PC-9 (cell line): ENCODE results near the gene CTNNA3. TPM values are rescaled to one million over a fixed set of nuclear protein-coding genes. Genes with fewer than 3 reads are reported as not detected.

ENCODE experiments used
- BruUV-seq: library from RNA; stranded (reverse); fragments of 400-500 nt; replicated peaks from 2 replicates; lab custom pipeline; 2021; lab: Mats Ljungman, UMichigan
- CTCF ChIA-PET: fragments of 300-600 bp; sonication (Branson Sonifier 250); formaldehyde crosslinking; loops from one replicate; lab custom pipeline; 2022; ENCODE audit warnings: antibody characterized with exemption; lab: Charles Lee
- POLR2A ChIA-PET: fragments of 300-600 bp; sonication (Branson Sonifier 250); formaldehyde crosslinking; loops from one replicate; lab custom pipeline; 2022; ENCODE audit warnings: antibody characterized with exemption; ENCODE audit not compliant: unreplicated experiment; lab: Charles Lee
- DNase-seq, 2 experiments: peaks; one replicate each; pipeline versions ENCODE4 v3.0.0 to v3.0.0-alpha.2; 2015 to 2022; ENCODE audit warnings: mixed read lengths in 1 of 2
- H2AFZ ChIP-seq: fragments of 200-600 bp; sonication (generic); 2 replicates; pipeline ENCODE4 v1.8.1; 2017; ENCODE audit warnings: antibody characterized with exemption
- H3F3A ChIP-seq: fragments of 200-600 bp; sonication (generic); 2 replicates; pipeline ENCODE4 v1.8.1; 2017; ENCODE audit warnings: antibody characterized with exemption, mild to moderate bottlenecking, low read depth; ENCODE audit not compliant: insufficient read depth
- H3K27ac ChIP-seq: fragments of 200-600 bp; sonication (generic); 2 replicates; pipeline ENCODE4 v1.6.1; 2016; ENCODE audit warnings: mixed run types
- H3K27me3 ChIP-seq: fragments of 200-600 bp; sonication (generic); 2 replicates; pipeline ENCODE4 v1.6.1; 2016; ENCODE audit warnings: low read depth, mixed run types; ENCODE audit not compliant: insufficient read depth
- H3K36me3 ChIP-seq: fragments of 200-600 bp; sonication (generic); 2 replicates; pipeline ENCODE4 v1.6.1; 2016; ENCODE audit warnings: low read depth, mixed run types
- H3K4me1 ChIP-seq: fragments of 200-600 bp; sonication (generic); replicated peaks from 2 replicates; pipeline ENCODE4 v1.6.1; 2016; ENCODE audit warnings: mixed run types; ENCODE audit not compliant: insufficient read depth
- H3K4me2 ChIP-seq: fragments of 200-600 bp; sonication (generic); 2 replicates; pipeline ENCODE4 v1.6.1; 2017; ENCODE audit warnings: mixed run types
- H3K4me3 ChIP-seq: fragments of 200-600 bp; sonication (generic); 2 replicates; pipeline ENCODE4 v1.6.1; 2016; ENCODE audit warnings: mixed run types
- H3K79me2 ChIP-seq: fragments of 200-600 bp; sonication (generic); 2 replicates; pipeline ENCODE4 v1.6.1; 2017; ENCODE audit warnings: low read depth, mixed run types
- H3K9me2 ChIP-seq: fragments of 200-600 bp; sonication (generic); 2 replicates; pipeline ENCODE4 v1.8.1; 2017; ENCODE audit warnings: mild to moderate bottlenecking; ENCODE audit not compliant: insufficient read depth
- H3K9me3 ChIP-seq: fragments of 200-600 bp; sonication (generic); 2 replicates; pipeline ENCODE4 v1.8.1; 2016; ENCODE audit warnings: low read depth; ENCODE audit not compliant: insufficient read depth
- H4K20me1 ChIP-seq: fragments of 200-600 bp; sonication (generic); 2 replicates; pipeline ENCODE4 v1.8.1; 2017; ENCODE audit not compliant: insufficient read depth
- EZH2 ChIP-seq: fragments of 200-600 bp; sonication (generic); IDR thresholded peaks from 2 replicates; pipeline ENCODE4 v1.8.0; 2017; ENCODE audit warnings: antibody characterized with exemption, low read depth
- intact Hi-C: fragments of 100-400 bp; cut with micrococcal nuclease; formaldehyde crosslinking; loops from one replicate; pipeline ENCODE4 v1.10.0; 2022; ENCODE audit not compliant: unreplicated experiment
- total RNA-seq: library from RNA; stranded (reverse); gene quantifications from 2 replicates; pipeline ENCODE4 v1.2.3, GENCODE V29; 2021
- TF ChIP-seq, protein P1 (sequence below): fragments of 200-600 bp; sonication (generic); conservative IDR thresholded peaks from 2 replicates; pipeline ENCODE4 v1.6.1; 2017; ENCODE audit warnings: mixed run types, antibody characterized with exemption, mild to moderate bottlenecking, moderate library complexity

The CTNNA3 gene
- total RNA-seq, 1 experiment from 2014 or later: not detected

DNA sequence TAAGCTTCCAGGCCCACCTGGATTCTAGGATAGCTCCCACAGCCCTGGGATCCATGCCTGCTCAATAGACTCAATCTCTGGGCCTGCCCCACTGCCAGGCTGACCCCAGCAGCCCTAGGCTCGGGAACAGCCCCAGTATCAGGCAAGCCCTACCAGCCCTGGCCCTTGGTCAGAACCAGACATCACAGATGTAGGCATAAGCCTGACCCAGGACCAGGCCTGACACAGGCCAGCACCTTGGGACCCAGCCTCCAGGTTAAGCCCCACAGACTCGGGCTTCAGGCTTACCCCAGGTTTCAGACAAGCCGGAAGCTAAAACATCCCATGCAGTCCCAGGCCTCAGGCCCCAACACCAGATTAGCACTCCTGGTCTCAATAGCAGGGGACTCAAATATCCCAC lies 1046.4 kb downstream of the CTNNA3 start:
- no peak for DNase-seq
- Histone ChIP-seq H3K9me3 (no peaks in the 10 kb centered on the region; the same call in 1 of the 2 replicates), H3K4me1 (no peaks in the 10 kb centered on the region), H3K79me2 (no peaks in the 10 kb centered on the region), H3K9me2 (no peaks in the 10 kb centered on the region), H3K36me3 (no peaks in the 10 kb centered on the region), H2AFZ (no peak overlapping the region), H3K27me3 (no peaks in the 10 kb centered on the region), H4K20me1 (no peaks in the 10 kb centered on the region), H3K4me3 (no peak overlapping the region), H3F3A (no peaks in the 10 kb centered on the region), H3K27ac (no peak overlapping the region), H3K4me2 (no peak overlapping the region)
- TF ChIP-seq, protein P1, sequence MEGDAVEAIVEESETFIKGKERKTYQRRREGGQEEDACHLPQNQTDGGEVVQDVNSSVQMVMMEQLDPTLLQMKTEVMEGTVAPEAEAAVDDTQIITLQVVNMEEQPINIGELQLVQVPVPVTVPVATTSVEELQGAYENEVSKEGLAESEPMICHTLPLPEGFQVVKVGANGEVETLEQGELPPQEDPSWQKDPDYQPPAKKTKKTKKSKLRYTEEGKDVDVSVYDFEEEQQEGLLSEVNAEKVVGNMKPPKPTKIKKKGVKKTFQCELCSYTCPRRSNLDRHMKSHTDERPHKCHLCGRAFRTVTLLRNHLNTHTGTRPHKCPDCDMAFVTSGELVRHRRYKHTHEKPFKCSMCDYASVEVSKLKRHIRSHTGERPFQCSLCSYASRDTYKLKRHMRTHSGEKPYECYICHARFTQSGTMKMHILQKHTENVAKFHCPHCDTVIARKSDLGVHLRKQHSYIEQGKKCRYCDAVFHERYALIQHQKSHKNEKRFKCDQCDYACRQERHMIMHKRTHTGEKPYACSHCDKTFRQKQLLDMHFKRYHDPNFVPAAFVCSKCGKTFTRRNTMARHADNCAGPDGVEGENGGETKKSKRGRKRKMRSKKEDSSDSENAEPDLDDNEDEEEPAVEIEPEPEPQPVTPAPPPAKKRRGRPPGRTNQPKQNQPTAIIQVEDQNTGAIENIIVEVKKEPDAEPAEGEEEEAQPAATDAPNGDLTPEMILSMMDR: no peak
- no peak for TF ChIP-seq EZH2
- intact Hi-C loops: no loop called here
- ChIA-PET CTCF (no interaction called here), POLR2A (no interaction called here)
- BruUV-seq: no TSS peak

GRCh38 chr10:66642217-66642616 lies 1053.8 kb downstream of the CTNNA3 start:
- TF ChIP-seq EZH2: no peak
- TF ChIP-seq, protein P1: no peak
- Histone ChIP-seq H2AFZ (no peak overlapping the region), H3K27me3 (no peaks in the 10 kb centered on the region), H4K20me1 (no peaks in the 10 kb centered on the region), H3K4me2 (no peak overlapping the region), H3K79me2 (no peaks in the 10 kb centered on the region), H3K4me3 (no peak overlapping the region), H3K36me3 (no peaks in the 10 kb centered on the region), H3F3A (no peaks in the 10 kb centered on the region), H3K27ac (no peak overlapping the region), H3K9me3 (no peaks in the 10 kb centered on the region), H3K9me2 (no peaks in the 10 kb centered on the region), H3K4me1 (no peaks in the 10 kb centered on the region)
- ChIA-PET CTCF (no interaction called here), POLR2A (no interaction called here)
- no peak for DNase-seq
- BruUV-seq: no TSS peak
- intact Hi-C loops: no loop called here

DNA sequence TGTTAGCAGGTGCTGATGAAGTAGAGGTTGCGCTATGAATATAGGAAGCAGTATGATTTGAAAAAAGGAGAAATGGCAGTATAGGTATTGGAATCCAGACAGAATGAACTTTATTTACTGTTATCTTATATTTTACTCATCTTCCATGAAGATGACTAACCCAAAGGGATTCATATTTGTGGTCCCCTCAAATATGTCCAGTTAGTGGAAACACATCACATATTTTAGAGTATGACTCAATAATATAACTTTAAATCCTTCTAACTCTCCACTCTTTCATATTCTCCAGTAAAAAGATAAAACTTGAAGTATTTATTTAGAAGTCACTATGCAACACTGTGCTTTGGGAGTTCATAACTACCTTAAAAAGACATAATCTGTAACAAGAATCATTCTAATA lies 1056.6 kb downstream of the CTNNA3 start:
- Histone ChIP-seq H3K9me3 (no peaks in the 10 kb centered on the region), H3K4me2 (no peak overlapping the region), H3K4me3 (no peak overlapping the region), H3K79me2 (no peaks in the 10 kb centered on the region), H3K27ac (no peak overlapping the region), H3K4me1 (no peaks in the 10 kb centered on the region), H3F3A (no peaks in the 10 kb centered on the region), H3K9me2 (no peaks in the 10 kb centered on the region), H3K27me3 (no peaks in the 10 kb centered on the region), H2AFZ (no peak overlapping the region), H3K36me3 (no peaks in the 10 kb centered on the region), H4K20me1 (no peaks in the 10 kb centered on the region)
- intact Hi-C loops: no loop called here
- ChIA-PET CTCF (no interaction called here), POLR2A (no interaction called here)
- TF ChIP-seq, protein P1: no peak
- no peak for TF ChIP-seq EZH2
- DNase-seq: no peak
- BruUV-seq: no TSS peak
